Effector memory CD4-positive, alpha-beta T cell (primary cell): Measurements from ENCODE around the gene PABPN1.

Source experiments
- DNase-seq, 3 donors: peaks; one replicate each; pipeline ENCODE4 v3.0.0-alpha.2; 2020
- H3K27ac ChIP-seq: 2 replicates; pipeline ENCODE4 v1.7.0; 2013; ENCODE audit warnings: mild to moderate bottlenecking, low read length, moderate library complexity; ENCODE audit not compliant: insufficient read depth, poor library complexity, severe bottlenecking
- H3K27me3 ChIP-seq: replicated peaks from 2 replicates; pipeline ENCODE4 v1.7.0; 2013; ENCODE audit warnings: mild to moderate bottlenecking, low read length; ENCODE audit not compliant: insufficient read depth, control insufficient read depth, poor library complexity, severe bottlenecking
- H3K36me3 ChIP-seq: 2 replicates; pipeline ENCODE4 v1.7.0; 2013; ENCODE audit warnings: mild to moderate bottlenecking, low read length, moderate library complexity; ENCODE audit not compliant: control insufficient read depth, insufficient read depth
- H3K4me1 ChIP-seq: 2 replicates; pipeline ENCODE4 v1.7.0; 2013; ENCODE audit warnings: low read length, mild to moderate bottlenecking; ENCODE audit not compliant: control insufficient read depth, insufficient read depth, poor library complexity, severe bottlenecking
- H3K4me3 ChIP-seq: 2 replicates; pipeline ENCODE4 v1.7.0; 2013; ENCODE audit warnings: low read length, low read depth, mild to moderate bottlenecking; ENCODE audit not compliant: insufficient read depth, poor library complexity, severe bottlenecking
- H3K9me3 ChIP-seq: 2 replicates; pipeline ENCODE4 v1.7.0; 2013; ENCODE audit warnings: mild to moderate bottlenecking, low read length, moderate library complexity; ENCODE audit not compliant: control insufficient read depth

PABPN1 gene

GRCh38 chr14:23335623-23336022 is 14.4 kb downstream of the PABPN1 start:
- no peaks in the 10 kb centered on the region for H3K27me3 ChIP-seq
- H3K4me1 ChIP-seq: no peaks in the 10 kb centered on the region
- H3K36me3 ChIP-seq: no peaks in the 10 kb centered on the region
- DNase-seq: no peak
- H3K4me3 ChIP-seq: no peak overlapping the region
- H3K9me3 ChIP-seq: no peaks in the 10 kb centered on the region
- H3K27ac ChIP-seq: no peak overlapping the region

- H3K27ac ChIP-seq: no peak overlapping the region
- H3K9me3 ChIP-seq: no peaks in the 10 kb centered on the region
- no peaks in the 10 kb centered on the region for H3K4me1 ChIP-seq
- H3K36me3 ChIP-seq: no peaks in the 10 kb centered on the region
- no peak for DNase-seq
- H3K4me3 ChIP-seq: no peak overlapping the region
- H3K27me3 ChIP-seq: no peaks in the 10 kb centered on the region
Measured at GRCh38 chr14:23339506-23340268, 18.4 kb downstream of the PABPN1 start.

GRCh38 chr14:23344481-23344880 is 23.2 kb downstream of the PABPN1 start:
- no peak overlapping the region for H3K4me3 ChIP-seq
- DNase-seq: no peak
- no peaks in the 10 kb centered on the region for H3K9me3 ChIP-seq
- H3K27ac ChIP-seq: no peak overlapping the region
- H3K36me3 ChIP-seq: no peaks in the 10 kb centered on the region
- H3K4me1 ChIP-seq: no peaks in the 10 kb centered on the region
- no peaks in the 10 kb centered on the region for H3K27me3 ChIP-seq

GRCh38 chr14:23345987-23346692 is 24.9 kb downstream of the PABPN1 start:
- Histone ChIP-seq H3K4me3 (no peak overlapping the region), H3K9me3 (no peaks in the 10 kb centered on the region), H3K27me3 (no peaks in the 10 kb centered on the region), H3K4me1 (no peaks in the 10 kb centered on the region), H3K36me3 (no peaks in the 10 kb centered on the region), H3K27ac (no peak overlapping the region)
- DNase-seq: no peak

- no peaks in the 10 kb centered on the region for H3K27me3 ChIP-seq
- H3K36me3 ChIP-seq: no peaks in the 10 kb centered on the region
- peaks cover 2% of the 10 kb centered on the region for H3K4me1 ChIP-seq
- DNase-seq: no peak
- no peak overlapping the region for H3K27ac ChIP-seq
- H3K9me3 ChIP-seq: no peaks in the 10 kb centered on the region
- no peak overlapping the region for H3K4me3 ChIP-seq
Measured at GRCh38 chr14:23346693-23347405, 25.6 kb downstream of the PABPN1 start.

GRCh38 chr14:23347406-23348296 is 26.4 kb downstream of the PABPN1 start:
- H3K27me3 ChIP-seq: no peaks in the 10 kb centered on the region
- H3K4me1 ChIP-seq: peaks cover 5% of the 10 kb centered on the region
- H3K4me3 ChIP-seq: no peak overlapping the region
- DNase-seq: no peak
- no peaks in the 10 kb centered on the region for H3K36me3 ChIP-seq
- H3K9me3 ChIP-seq: no peaks in the 10 kb centered on the region
- no peak overlapping the region for H3K27ac ChIP-seq

GRCh38 chr14:23348297-23348655 is 27.0 kb downstream of the PABPN1 start:
- Histone ChIP-seq H3K27me3 (no peaks in the 10 kb centered on the region), H3K4me1 (peaks cover 7% of the 10 kb centered on the region), H3K27ac (no peak overlapping the region), H3K36me3 (no peaks in the 10 kb centered on the region), H3K9me3 (no peaks in the 10 kb centered on the region), H3K4me3 (no peak overlapping the region)
- DNase-seq: no peak

GRCh38 chr14:23349156-23349845 is 28.0 kb downstream of the PABPN1 start:
- no peaks in the 10 kb centered on the region for H3K27me3 ChIP-seq
- H3K4me1 ChIP-seq: peaks cover 7% of the 10 kb centered on the region
- no peak overlapping the region for H3K4me3 ChIP-seq
- no peak for DNase-seq
- no peaks in the 10 kb centered on the region for H3K36me3 ChIP-seq
- no peaks in the 10 kb centered on the region for H3K9me3 ChIP-seq
- no peak overlapping the region for H3K27ac ChIP-seq
